ENCODE results near the gene ANKS4B. TPM values are rescaled to one million over a fixed set of nuclear protein-coding genes. Genes with fewer than 3 reads are reported as not detected.

ANKS4B gene
- total RNA-seq, 1 experiment from 2014 or later = 3.2 TPM

- no peak for DNase-seq
- CTCF ChIA-PET = interaction anchor here (0.6 to 1.6 kb wide), 3 partner anchors 14 to 1188 kb away, joined by 3 read pairs; no protein-coding TSS in a partner anchor
- H3K4me1 Mint-ChIP-seq (ENCODE audit: low read depth, unreplicated experiment) = peaks cover 7% of the 10 kb centered on the region
- peaks cover 12% of the 10 kb centered on the region for H3K36me3 Mint-ChIP-seq (ENCODE audit: insufficient read depth, unreplicated experiment)
- no peaks in the 10 kb centered on the region for H3K9me3 Mint-ChIP-seq (ENCODE audit: low read depth, unreplicated experiment)
- no peak overlapping the region for H3K27ac Mint-ChIP-seq (ENCODE audit: unreplicated experiment)
- intact Hi-C loops (cut with micrococcal nuclease; ENCODE audit: unreplicated experiment) = loop anchor here (5.0 kb wide), 1 partner anchor 43 kb away; the partner anchor contains the start of gene ANKS4B
- BruUV-seq (replicated peaks) = no TSS peak
- H3K27me3 Mint-ChIP-seq (ENCODE audit: unreplicated experiment) = peaks cover 17% of the 10 kb centered on the region
- no peak overlapping the region for H3K4me3 Mint-ChIP-seq (ENCODE audit: low read depth, unreplicated experiment)
- no peak for TF ChIP-seq CTCF (IDR thresholded peaks at IDR 0.05; ENCODE audit: unreplicated experiment)
Observed at GRCh38 chr16:21275529-21275928, 42.0 kb downstream of the ANKS4B start.

GRCh38 chr16:21276090-21276489, 42.6 kb downstream of the ANKS4B start:
- no peak for TF ChIP-seq CTCF (IDR thresholded peaks at IDR 0.05; ENCODE audit: unreplicated experiment)
- CTCF ChIA-PET = interaction anchor here (1.6 to 2.8 kb wide), 2 partner anchors 15 to 87 kb away, joined by 3 to 24 read pairs; no protein-coding TSS in a partner anchor
- no TSS peak for BruUV-seq (replicated peaks)
- H3K27ac Mint-ChIP-seq (ENCODE audit: unreplicated experiment) = no peak overlapping the region
- peaks cover 7% of the 10 kb centered on the region for H3K4me1 Mint-ChIP-seq (ENCODE audit: low read depth, unreplicated experiment)
- no peak for DNase-seq
- H3K4me3 Mint-ChIP-seq (ENCODE audit: low read depth, unreplicated experiment) = no peak overlapping the region
- peaks cover 17% of the 10 kb centered on the region for H3K27me3 Mint-ChIP-seq (ENCODE audit: unreplicated experiment)
- H3K36me3 Mint-ChIP-seq (ENCODE audit: insufficient read depth, unreplicated experiment) = peaks cover 12% of the 10 kb centered on the region
- intact Hi-C loops (cut with micrococcal nuclease; ENCODE audit: unreplicated experiment) = loop anchor here (5.0 kb wide), 1 partner anchor 44 kb away; the partner anchor contains the start of gene ANKS4B
- H3K9me3 Mint-ChIP-seq (ENCODE audit: low read depth, unreplicated experiment) = no peaks in the 10 kb centered on the region

- Mint-ChIP-seq H3K27ac (ENCODE audit: unreplicated experiment) (no peak overlapping the region), H3K4me3 (ENCODE audit: low read depth, unreplicated experiment) (peak overlapping the region; percentile 85), H3K27me3 (ENCODE audit: unreplicated experiment) (peaks cover 25% of the 10 kb centered on the region), H3K4me1 (ENCODE audit: low read depth, unreplicated experiment) (peaks cover 7% of the 10 kb centered on the region), H3K36me3 (ENCODE audit: insufficient read depth, unreplicated experiment) (peaks cover 12% of the 10 kb centered on the region), H3K9me3 (ENCODE audit: low read depth, unreplicated experiment) (no peaks in the 10 kb centered on the region)
- CTCF ChIA-PET = interaction anchor here (1.0 to 2.8 kb wide), 4 partner anchors 23 to 121 kb away, joined by 3 to 24 read pairs (median 5); no protein-coding TSS in a partner anchor
- no peak for TF ChIP-seq CTCF (IDR thresholded peaks at IDR 0.05; ENCODE audit: unreplicated experiment)
- intact Hi-C loops (cut with micrococcal nuclease; ENCODE audit: unreplicated experiment) = loop anchor here (5.0 kb wide), 1 partner anchor 45 kb away; the partner anchor contains the start of gene ANKS4B
- BruUV-seq (replicated peaks) = no TSS peak
- DNase-seq = no peak
Observed at GRCh38 chr16:21277045-21277926, 43.8 kb downstream of the ANKS4B start.

- no peaks in the 10 kb centered on the region for H3K9me3 Mint-ChIP-seq (ENCODE audit: low read depth, unreplicated experiment)
- peak; percentile 96 for TF ChIP-seq CTCF (IDR thresholded peaks at IDR 0.05; ENCODE audit: unreplicated experiment)
- H3K27me3 Mint-ChIP-seq (ENCODE audit: unreplicated experiment) = peaks cover 29% of the 10 kb centered on the region
- intact Hi-C loops (cut with micrococcal nuclease; ENCODE audit: unreplicated experiment) = loop anchor here (1.0 to 5.0 kb wide), 2 partner anchors 46 to 90 kb away; partner anchors contain the start of gene ANKS4B
- CTCF ChIA-PET = interaction anchor here (0.9 to 2.8 kb wide), 5 partner anchors 17 to 122 kb away, joined by 3 to 24 read pairs (median 4); no protein-coding TSS in a partner anchor
- BruUV-seq (replicated peaks) = no TSS peak
- H3K36me3 Mint-ChIP-seq (ENCODE audit: insufficient read depth, unreplicated experiment) = peaks cover 12% of the 10 kb centered on the region
- H3K27ac Mint-ChIP-seq (ENCODE audit: unreplicated experiment) = peak within 1 kb of the TSS; percentile 19
- peaks cover 7% of the 10 kb centered on the region for H3K4me1 Mint-ChIP-seq (ENCODE audit: low read depth, unreplicated experiment)
- peak; percentile 83 for DNase-seq
- peak within 1 kb of the TSS; percentile 85 for H3K4me3 Mint-ChIP-seq (ENCODE audit: low read depth, unreplicated experiment)
Observed at GRCh38 chr16:21277927-21278706, 44.6 kb downstream of the ANKS4B start, which contains the start of gene CRYM. CRYM (minus strand) TSS chr16:21278290; CDS start chr16:21278251, 39 bp downstream.
